ENCODE data around the gene PCGF3. TPM values are rescaled to one million over a fixed set of nuclear protein-coding genes. Genes with fewer than 3 reads are reported as not detected.

The PCGF3 gene
- total and polyA plus RNA-seq, 2 donors = 30.6 to 93.4 TPM

- no peaks in the 10 kb centered on the region for H3K36me3 ChIP-seq (ENCODE audit: control insufficient read depth in 2 of 2, insufficient read depth in 2 of 2, low read length in 1 of 2)
- H3K27me3 ChIP-seq (ENCODE audit: control insufficient read depth in 2 of 2, insufficient read depth in 1 of 2, low read length in 1 of 2) = peaks cover 42 to 77% of the 10 kb centered on the region in 2 donors
- peaks cover 0 to 9% of the 10 kb centered on the region in 2 donors for H3K9me3 ChIP-seq (ENCODE audit: control insufficient read depth in 2 of 2, insufficient read depth in 1 of 2, low read length in 1 of 2)
- no peak overlapping the region for H3K27ac ChIP-seq (ENCODE audit: low read depth in 1 of 2, low read length in 1 of 2)
- 10% methylated on average over 57 of the region's 57 CpGs for WGBS
- no peak for DNase-seq (ENCODE audit: low read depth in 6 of 9, low spot score in 9 of 9)
- H3K4me3 ChIP-seq (ENCODE audit: low read length in 2 of 2) = peak overlapping the region in 1 of 2 donors; percentile 27
- peaks cover 6 to 58% of the 10 kb centered on the region in 2 donors for H3K4me1 ChIP-seq (ENCODE audit: control insufficient read depth in 2 of 2, insufficient read depth in 2 of 2, low read length in 2 of 2)
Measured at GRCh38 chr4:785332-786073, 79.9 kb downstream of the PCGF3 start.

- peak overlapping the region in 1 of 2 donors; percentile 27 for H3K4me3 ChIP-seq (ENCODE audit: low read length in 2 of 2)
- H3K36me3 ChIP-seq (ENCODE audit: control insufficient read depth in 2 of 2, insufficient read depth in 2 of 2, low read length in 1 of 2) = no peaks in the 10 kb centered on the region
- H3K4me1 ChIP-seq (ENCODE audit: control insufficient read depth in 2 of 2, insufficient read depth in 2 of 2, low read length in 2 of 2) = peaks cover 5 to 57% of the 10 kb centered on the region in 2 donors
- DNase-seq (ENCODE audit: low read depth in 6 of 9, low spot score in 9 of 9) = no peak
- no peak overlapping the region for H3K27ac ChIP-seq (ENCODE audit: low read depth in 1 of 2, low read length in 1 of 2)
- 6% methylated on average over 72 of the region's 72 CpGs for WGBS
- peaks cover 0 to 9% of the 10 kb centered on the region in 2 donors for H3K9me3 ChIP-seq (ENCODE audit: control insufficient read depth in 2 of 2, insufficient read depth in 1 of 2, low read length in 1 of 2)
- peaks cover 43 to 81% of the 10 kb centered on the region in 2 donors for H3K27me3 ChIP-seq (ENCODE audit: control insufficient read depth in 2 of 2, insufficient read depth in 1 of 2, low read length in 1 of 2)
Measured at GRCh38 chr4:786074-786741, 80.6 kb downstream of the PCGF3 start.

- Histone ChIP-seq H3K4me3 (ENCODE audit: low read length in 2 of 2) (no peak overlapping the region), H3K9me3 (ENCODE audit: control insufficient read depth in 2 of 2, insufficient read depth in 1 of 2, low read length in 1 of 2) (peaks cover 0 to 9% of the 10 kb centered on the region in 2 donors), H3K27ac (ENCODE audit: low read depth in 1 of 2, low read length in 1 of 2) (no peak overlapping the region), H3K4me1 (ENCODE audit: control insufficient read depth in 2 of 2, insufficient read depth in 2 of 2, low read length in 2 of 2) (peaks cover 12 to 63% of the 10 kb centered on the region in 2 donors), H3K27me3 (ENCODE audit: control insufficient read depth in 2 of 2, insufficient read depth in 1 of 2, low read length in 1 of 2) (peaks cover 45 to 88% of the 10 kb centered on the region in 2 donors), H3K36me3 (ENCODE audit: control insufficient read depth in 2 of 2, insufficient read depth in 2 of 2, low read length in 1 of 2) (no peaks in the 10 kb centered on the region)
- no peak for DNase-seq (ENCODE audit: low read depth in 6 of 9, low spot score in 9 of 9)
- WGBS = 35% methylated on average over 16 of the region's 16 CpGs
Measured at GRCh38 chr4:786861-787300, 81.2 kb downstream of the PCGF3 start.

GRCh38 chr4:787561-787981, 81.9 kb downstream of the PCGF3 start:
- no peak overlapping the region for H3K4me3 ChIP-seq (ENCODE audit: low read length in 2 of 2)
- H3K9me3 ChIP-seq (ENCODE audit: control insufficient read depth in 2 of 2, insufficient read depth in 1 of 2, low read length in 1 of 2) = peaks cover 0 to 9% of the 10 kb centered on the region in 2 donors
- H3K27ac ChIP-seq (ENCODE audit: low read depth in 1 of 2, low read length in 1 of 2) = no peak overlapping the region
- peaks cover 45 to 95% of the 10 kb centered on the region in 2 donors for H3K27me3 ChIP-seq (ENCODE audit: control insufficient read depth in 2 of 2, insufficient read depth in 1 of 2, low read length in 1 of 2)
- peaks cover 15 to 62% of the 10 kb centered on the region in 2 donors for H3K4me1 ChIP-seq (ENCODE audit: control insufficient read depth in 2 of 2, insufficient read depth in 2 of 2, low read length in 2 of 2)
- H3K36me3 ChIP-seq (ENCODE audit: control insufficient read depth in 2 of 2, insufficient read depth in 2 of 2, low read length in 1 of 2) = no peaks in the 10 kb centered on the region
- WGBS = 62% methylated on average over 16 of the region's 16 CpGs
- no peak for DNase-seq (ENCODE audit: low read depth in 6 of 9, low spot score in 9 of 9)

GRCh38 chr4:788006-788635, 82.5 kb downstream of the PCGF3 start:
- Histone ChIP-seq H3K27ac (ENCODE audit: low read depth in 1 of 2, low read length in 1 of 2) (no peak overlapping the region), H3K4me1 (ENCODE audit: control insufficient read depth in 2 of 2, insufficient read depth in 2 of 2, low read length in 2 of 2) (peaks cover 18 to 66% of the 10 kb centered on the region in 2 donors), H3K9me3 (ENCODE audit: control insufficient read depth in 2 of 2, insufficient read depth in 1 of 2, low read length in 1 of 2) (peaks cover 0 to 9% of the 10 kb centered on the region in 2 donors), H3K36me3 (ENCODE audit: control insufficient read depth in 2 of 2, insufficient read depth in 2 of 2, low read length in 1 of 2) (no peaks in the 10 kb centered on the region), H3K27me3 (ENCODE audit: control insufficient read depth in 2 of 2, insufficient read depth in 1 of 2, low read length in 1 of 2) (peaks cover 45 to 97% of the 10 kb centered on the region in 2 donors), H3K4me3 (ENCODE audit: low read length in 2 of 2) (no peak overlapping the region)
- no peak for DNase-seq (ENCODE audit: low read depth in 6 of 9, low spot score in 9 of 9)
- 92% methylated on average over 19 of the region's 19 CpGs for WGBS

GRCh38 chr4:788636-789297, 83.1 kb downstream of the PCGF3 start:
- 90% methylated on average over 18 of the region's 18 CpGs for WGBS
- H3K27me3 ChIP-seq (ENCODE audit: control insufficient read depth in 2 of 2, insufficient read depth in 1 of 2, low read length in 1 of 2) = peaks cover 45 to 97% of the 10 kb centered on the region in 2 donors
- H3K9me3 ChIP-seq (ENCODE audit: control insufficient read depth in 2 of 2, insufficient read depth in 1 of 2, low read length in 1 of 2) = peaks cover 0 to 9% of the 10 kb centered on the region in 2 donors

GRCh38 chr4:789571-790465, 84.2 kb downstream of the PCGF3 start:
- no peak overlapping the region for H3K4me3 ChIP-seq (ENCODE audit: low read length in 2 of 2)
- H3K9me3 ChIP-seq (ENCODE audit: control insufficient read depth in 2 of 2, insufficient read depth in 1 of 2, low read length in 1 of 2) = peaks cover 0 to 5% of the 10 kb centered on the region in 2 donors
- DNase-seq (ENCODE audit: low read depth in 6 of 9, low spot score in 9 of 9) = no peak
- H3K4me1 ChIP-seq (ENCODE audit: control insufficient read depth in 2 of 2, insufficient read depth in 2 of 2, low read length in 2 of 2) = peaks cover 33 to 83% of the 10 kb centered on the region in 2 donors
- no peaks in the 10 kb centered on the region for H3K36me3 ChIP-seq (ENCODE audit: control insufficient read depth in 2 of 2, insufficient read depth in 2 of 2, low read length in 1 of 2)
- peaks cover 37 to 97% of the 10 kb centered on the region in 2 donors for H3K27me3 ChIP-seq (ENCODE audit: control insufficient read depth in 2 of 2, insufficient read depth in 1 of 2, low read length in 1 of 2)
- WGBS = 92% methylated on average over 27 of the region's 27 CpGs
- no peak overlapping the region for H3K27ac ChIP-seq (ENCODE audit: low read depth in 1 of 2, low read length in 1 of 2)

More at GRCh38 chr4:788636-789297, 83.1 kb downstream of the PCGF3 start:
- no peak overlapping the region for H3K27ac ChIP-seq (ENCODE audit: low read depth in 1 of 2, low read length in 1 of 2)
- no peak for DNase-seq (ENCODE audit: low read depth in 6 of 9, low spot score in 9 of 9)
- H3K36me3 ChIP-seq (ENCODE audit: control insufficient read depth in 2 of 2, insufficient read depth in 2 of 2, low read length in 1 of 2) = no peaks in the 10 kb centered on the region
- no peak overlapping the region for H3K4me3 ChIP-seq (ENCODE audit: low read length in 2 of 2)
- H3K4me1 ChIP-seq (ENCODE audit: control insufficient read depth in 2 of 2, insufficient read depth in 2 of 2, low read length in 2 of 2) = peaks cover 24 to 72% of the 10 kb centered on the region in 2 donors

- Histone ChIP-seq H3K4me3 (ENCODE audit: low read length in 2 of 2) (no peak overlapping the region), H3K4me1 (ENCODE audit: control insufficient read depth in 2 of 2, insufficient read depth in 2 of 2, low read length in 2 of 2) (peaks cover 37 to 84% of the 10 kb centered on the region in 2 donors), H3K36me3 (ENCODE audit: control insufficient read depth in 2 of 2, insufficient read depth in 2 of 2, low read length in 1 of 2) (no peaks in the 10 kb centered on the region), H3K27ac (ENCODE audit: low read depth in 1 of 2, low read length in 1 of 2) (no peak overlapping the region), H3K9me3 (ENCODE audit: control insufficient read depth in 2 of 2, insufficient read depth in 1 of 2, low read length in 1 of 2) (peaks cover 0 to 5% of the 10 kb centered on the region in 2 donors), H3K27me3 (ENCODE audit: control insufficient read depth in 2 of 2, insufficient read depth in 1 of 2, low read length in 1 of 2) (peaks cover 31 to 97% of the 10 kb centered on the region in 2 donors)
- no peak for DNase-seq (ENCODE audit: low read depth in 6 of 9, low spot score in 9 of 9)
- 91% methylated on average over 8 of the region's 8 CpGs for WGBS
Measured at GRCh38 chr4:790466-790820, 84.8 kb downstream of the PCGF3 start.

All from thymus (tissue), 11 donors.